DMS79 (cell line): ENCODE measurements around the gene DAPK1.
"Not testable (repeated sequence)": the region's sequence is repeated elsewhere in the genome, so short reads cannot be mapped to it uniquely, and the experiment has no call there.

Source experiments
- DNase-seq: peaks from one replicate; lab custom pipeline; 2025; lab: John Stamatoyannopoulos, UW

DAPK1 gene

DNA sequence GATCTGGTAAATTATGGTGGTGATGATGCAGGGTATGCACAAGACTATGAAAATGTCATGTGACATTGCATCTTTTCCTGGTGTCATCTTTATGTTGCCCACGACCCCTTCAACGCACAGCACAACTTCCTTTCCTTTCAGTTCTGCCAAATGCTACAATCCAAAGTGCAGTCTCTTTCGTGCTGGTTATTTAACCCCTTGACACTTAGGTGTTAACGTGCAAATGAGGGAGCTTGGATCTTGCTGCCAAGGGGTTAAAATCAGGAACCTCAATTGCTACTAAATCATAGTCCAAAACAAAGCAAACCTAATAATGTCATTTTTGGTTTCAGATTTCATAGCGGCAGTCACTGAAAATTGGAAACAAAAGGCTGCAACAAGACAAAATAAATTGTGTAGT is 244.2 kb downstream of the DAPK1 start:
- DNase-seq = no peak

DNA sequence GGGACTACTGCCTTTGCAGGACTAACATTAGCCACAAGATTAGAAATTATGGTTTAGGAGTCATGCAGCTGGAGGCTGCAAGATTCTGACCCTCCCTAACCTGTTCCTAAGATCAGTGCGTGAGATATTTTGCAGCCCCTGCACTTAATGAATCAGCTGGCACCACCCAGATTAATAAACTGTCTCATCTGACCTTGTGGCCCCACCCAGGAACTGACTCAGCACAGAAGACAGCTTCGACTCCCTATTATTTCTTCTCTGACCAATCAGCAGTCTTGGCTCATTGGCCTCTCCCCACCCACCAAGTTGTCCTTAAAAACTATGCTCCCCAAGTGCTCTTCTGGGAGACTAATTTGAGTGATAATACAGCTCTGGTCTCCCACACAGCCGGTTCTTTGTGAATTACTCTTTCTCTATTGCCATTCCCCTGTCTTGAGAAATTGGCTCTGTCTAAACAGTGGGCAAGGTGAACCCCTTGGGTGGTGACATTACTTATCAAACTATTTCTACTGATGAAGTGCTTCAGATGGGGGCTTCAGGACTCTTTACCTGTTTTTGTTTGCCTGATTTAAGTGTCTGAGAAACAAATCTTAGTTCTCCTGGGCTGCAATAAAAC is 245.3 kb downstream of the DAPK1 start:
- DNase-seq = no peak

DNA sequence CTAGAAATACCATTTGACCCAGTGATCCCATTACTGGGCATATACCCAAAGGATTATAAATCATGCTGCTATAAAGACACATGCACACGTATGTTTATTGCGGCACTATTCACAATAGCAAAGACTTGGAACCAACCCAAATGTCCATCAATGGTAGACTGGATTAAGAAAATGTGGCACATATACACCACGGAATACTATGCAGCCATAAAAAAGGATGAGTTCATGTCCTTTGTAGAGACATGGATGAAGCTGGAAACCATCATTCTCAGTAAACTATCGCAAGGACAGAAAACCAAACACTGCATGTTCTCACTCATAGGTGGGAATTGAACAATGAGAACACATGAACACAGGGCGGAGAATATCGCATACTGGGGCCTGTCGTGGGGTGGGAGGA is 246.6 kb downstream of the DAPK1 start:
- not testable (repeated sequence) for DNase-seq

DNA sequence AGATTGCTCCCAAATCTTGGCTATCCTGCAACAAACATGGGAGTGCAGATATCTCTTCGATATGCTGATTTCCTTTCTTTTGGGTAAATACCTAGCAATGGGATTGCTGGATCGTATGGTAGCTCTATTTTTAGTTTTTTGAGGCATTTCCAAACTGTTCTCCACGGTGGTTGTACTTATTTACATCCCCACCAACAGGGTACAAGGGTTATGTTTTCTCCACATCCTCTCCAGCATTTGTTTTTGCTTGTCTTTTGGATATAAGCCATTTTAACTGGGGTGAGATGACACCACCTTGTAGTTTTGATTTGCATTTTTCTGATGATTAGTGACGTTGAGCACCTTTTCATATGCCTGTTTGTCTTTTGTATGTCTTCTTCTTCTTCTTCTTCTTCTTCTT is 248.5 kb downstream of the DAPK1 start:
- DNase-seq = no peak

DNA sequence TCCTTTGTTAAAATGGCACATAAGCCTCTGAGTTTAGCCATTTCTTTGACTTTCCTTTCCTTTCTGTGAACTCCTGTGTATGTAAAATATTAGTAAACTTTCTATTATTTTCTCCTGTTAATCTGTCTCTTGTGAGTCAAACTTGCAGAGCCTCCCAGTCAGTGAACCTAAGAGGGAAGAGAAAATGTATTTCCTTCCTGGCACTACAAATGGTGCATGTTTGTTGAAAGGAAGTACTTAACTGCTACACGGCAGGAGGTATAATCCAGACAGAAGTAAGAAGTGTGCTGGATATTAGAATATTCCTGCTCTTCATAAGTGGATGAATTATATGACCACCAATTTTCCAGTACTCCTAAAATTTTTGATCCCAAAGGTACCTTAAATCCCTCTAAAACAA is 251.2 kb downstream of the DAPK1 start:
- DNase-seq = no peak

DNA sequence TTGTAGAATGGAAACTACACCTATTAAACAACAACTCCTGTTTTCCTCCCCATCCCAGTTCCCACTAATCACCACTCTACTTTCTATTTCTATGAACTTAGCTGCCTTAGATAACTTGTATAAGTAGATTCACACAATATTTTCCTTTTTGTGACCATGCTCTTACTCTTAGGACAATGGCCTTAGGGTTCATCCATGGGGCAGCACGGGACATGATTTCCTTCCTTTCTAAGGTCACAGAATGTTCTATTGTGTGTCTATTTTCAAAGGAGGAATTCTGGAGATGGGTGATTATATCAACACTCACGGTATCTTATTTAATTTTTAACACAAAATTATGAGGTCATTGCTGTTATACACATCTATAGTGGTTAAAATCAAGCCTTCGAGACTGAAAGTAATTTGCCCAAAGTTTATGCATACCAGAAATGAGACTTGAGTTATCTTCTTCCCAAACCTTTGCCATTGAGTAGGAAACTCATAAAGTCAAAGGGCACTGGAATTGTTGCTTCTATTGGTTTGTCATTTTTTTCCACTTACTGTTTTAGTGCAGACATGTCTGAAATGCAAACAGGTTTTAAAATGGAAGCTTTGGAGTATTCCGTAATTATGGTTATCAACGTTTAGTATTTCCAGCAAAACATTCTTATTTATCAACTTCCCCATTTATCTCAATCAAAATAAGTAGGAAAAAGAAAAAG is 251.8 kb downstream of the DAPK1 start:
- no peak for DNase-seq

DNA sequence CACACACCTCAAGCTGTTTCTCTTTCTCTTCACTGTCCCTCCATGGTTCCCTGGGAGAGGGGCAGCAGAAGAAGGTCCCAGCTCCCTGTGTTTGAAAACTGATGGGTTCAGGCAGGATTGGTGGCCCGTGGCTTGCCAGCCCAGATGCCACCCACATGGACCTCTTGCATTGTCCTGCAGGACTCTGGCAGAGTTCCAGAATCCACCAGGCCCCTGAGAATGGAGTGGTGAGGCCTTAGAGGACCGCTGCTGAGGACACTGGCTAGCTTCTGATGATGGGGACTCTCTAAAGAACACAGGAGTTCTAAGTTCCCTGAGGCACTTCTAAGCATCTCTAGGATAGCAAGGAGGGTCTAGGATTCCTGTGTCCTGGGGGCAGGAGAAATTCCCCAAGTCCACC is 253.1 kb downstream of the DAPK1 start:
- DNase-seq = no peak

DNA sequence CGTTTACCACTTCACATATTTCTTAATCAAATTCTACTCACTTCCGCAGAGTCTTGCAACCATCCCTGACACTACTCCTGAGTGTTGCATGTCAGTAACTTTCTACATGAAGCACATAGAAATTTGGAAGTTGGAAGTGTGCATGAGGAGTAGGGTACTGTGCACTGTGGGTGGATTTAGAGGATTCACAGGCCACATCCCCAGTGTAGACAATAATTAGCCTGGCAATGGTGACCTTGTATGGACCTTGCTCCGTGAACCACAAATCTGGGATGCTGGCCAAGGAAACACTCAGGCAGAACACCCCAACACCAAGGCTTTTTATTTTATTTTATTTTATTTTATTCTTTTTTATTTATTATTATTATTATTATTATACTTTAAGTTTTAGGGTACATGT is 253.8 kb downstream of the DAPK1 start:
- no peak for DNase-seq

DNA sequence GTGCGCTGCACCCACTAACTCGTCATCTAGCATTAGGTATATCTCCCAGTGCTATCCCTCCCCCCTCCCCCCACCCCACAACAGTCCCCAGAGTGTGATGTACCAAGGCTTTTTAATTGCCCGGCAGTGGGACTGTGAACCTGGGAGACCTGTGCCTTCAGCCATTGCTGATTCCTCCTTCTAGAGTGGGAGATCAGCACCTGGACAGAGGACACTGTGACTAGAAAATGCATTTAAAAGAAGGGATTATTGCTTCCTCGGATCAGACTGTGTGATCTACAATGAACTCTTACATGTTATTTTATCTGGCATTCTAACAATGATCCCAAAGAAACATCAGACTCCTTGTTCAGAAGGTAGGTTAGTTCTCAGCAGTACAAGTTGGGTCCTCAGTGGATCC is 254.2 kb downstream of the DAPK1 start:
- no peak for DNase-seq

DNA sequence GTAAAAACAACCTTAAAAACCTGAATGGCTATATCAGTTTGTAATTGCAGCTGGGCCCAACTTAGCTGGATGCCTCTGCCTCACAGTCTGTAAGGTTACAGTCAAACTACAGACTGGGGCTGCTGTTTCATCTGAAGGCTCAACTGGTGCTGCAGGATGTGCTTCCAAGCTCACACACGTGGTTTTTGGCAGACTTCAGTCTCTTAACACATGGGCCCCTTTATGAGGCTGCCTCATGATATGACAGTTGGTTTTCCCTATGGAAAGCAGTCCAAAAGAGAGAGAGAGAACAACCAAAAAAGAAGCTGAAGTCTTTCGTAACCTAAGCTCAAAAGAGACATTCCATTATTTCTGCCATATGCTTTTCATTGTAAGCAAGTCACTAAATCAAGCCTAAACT is 255.6 kb downstream of the DAPK1 start:
- DNase-seq = no peak
